ENCODE results near the gene SIT1.
"Not testable (repeated sequence)": the region's sequence is repeated elsewhere in the genome, so short reads cannot be mapped to it uniquely, and the experiment has no call there.

The SIT1 gene

DNA sequence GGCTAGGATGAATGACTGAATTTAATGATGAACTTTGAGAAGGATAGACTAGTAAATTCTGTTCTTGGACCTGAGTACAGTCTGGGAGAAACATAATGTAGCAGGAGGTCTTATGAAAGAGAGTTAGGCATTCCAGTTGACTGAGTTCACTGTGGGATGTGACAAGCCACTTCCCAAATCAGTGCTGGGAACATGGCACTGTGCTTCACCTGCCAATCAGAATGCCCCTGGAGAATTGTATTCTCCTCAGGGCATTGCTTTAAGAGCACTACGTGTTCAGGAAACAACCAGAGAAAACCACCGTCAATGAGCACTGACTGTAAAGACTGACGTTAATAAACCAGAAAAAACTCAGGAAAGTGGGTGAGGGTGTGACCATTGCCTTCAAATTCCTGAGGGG, 8.6 kb upstream of the SIT1 start:
- DNase-seq: peak; percentile 81

DNA sequence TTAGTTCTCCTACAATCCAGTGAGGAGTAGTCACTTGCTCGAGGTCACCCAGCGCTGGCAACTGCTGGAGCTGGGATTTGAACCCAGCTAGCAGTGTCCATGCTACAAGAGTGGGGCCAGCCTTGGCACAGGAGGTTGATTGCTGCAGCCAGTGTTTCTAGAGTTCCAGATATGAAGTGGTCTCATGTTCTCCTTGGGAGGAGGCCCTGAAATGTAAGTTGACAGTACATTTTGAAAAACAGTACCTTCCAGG, 8.2 kb upstream of the SIT1 start:
- peak; percentile 61 for DNase-seq

DNA sequence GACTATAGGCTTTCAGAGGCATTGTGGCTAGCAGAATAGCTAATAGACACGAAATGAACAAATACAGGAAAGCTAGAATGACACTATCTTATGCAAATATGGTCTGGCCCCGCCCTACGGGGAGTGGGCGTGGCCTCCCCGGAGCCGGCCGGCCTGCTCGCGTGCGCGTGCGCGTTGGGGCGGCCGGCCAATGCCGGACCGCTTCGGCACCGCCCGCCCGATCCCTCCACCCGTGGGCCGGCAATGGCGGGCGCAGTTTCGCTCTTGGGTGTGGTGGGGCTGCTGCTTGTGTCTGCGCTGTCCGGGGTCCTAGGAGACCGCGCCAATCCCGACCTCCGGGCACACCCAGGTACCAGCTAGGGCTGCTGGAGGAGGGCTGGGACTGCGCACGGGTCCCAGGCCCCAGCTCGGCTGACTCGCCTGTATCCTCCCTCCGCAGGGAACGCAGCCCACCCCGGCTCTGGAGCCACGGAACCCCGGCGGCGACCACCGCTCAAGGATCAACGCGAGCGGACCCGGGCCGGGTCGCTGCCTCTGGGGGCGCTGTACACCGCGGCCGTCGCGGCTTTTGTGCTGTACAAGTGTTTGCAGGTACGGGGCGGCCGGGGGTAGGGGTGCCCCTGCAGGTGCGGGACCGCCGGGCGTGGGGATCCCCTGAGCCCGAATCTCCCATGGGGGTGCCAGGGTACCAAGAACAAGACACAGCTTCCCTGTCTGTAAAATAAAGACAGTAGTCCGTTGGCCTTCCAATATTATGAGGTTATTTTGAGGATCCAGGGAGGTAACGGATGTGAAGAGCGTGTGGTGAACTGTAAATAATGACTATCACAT, 7.6 kb upstream of the SIT1 start, which contains the start of gene CCDC107:
TSS of gene CCDC107 (plus strand) at position 156 of the 831 bp plus-strand sequence. CDS start at position 244, 88 bp downstream.
- peak; percentile 88 for DNase-seq

- peak; percentile 100 for DNase-seq
These were observed 6.9 kb upstream of the SIT1 start, which contains the start of gene RMRP for GRCh38 chr9:35657546-35658136. RMRP (minus strand) TSS chr9:35658019.

DNA sequence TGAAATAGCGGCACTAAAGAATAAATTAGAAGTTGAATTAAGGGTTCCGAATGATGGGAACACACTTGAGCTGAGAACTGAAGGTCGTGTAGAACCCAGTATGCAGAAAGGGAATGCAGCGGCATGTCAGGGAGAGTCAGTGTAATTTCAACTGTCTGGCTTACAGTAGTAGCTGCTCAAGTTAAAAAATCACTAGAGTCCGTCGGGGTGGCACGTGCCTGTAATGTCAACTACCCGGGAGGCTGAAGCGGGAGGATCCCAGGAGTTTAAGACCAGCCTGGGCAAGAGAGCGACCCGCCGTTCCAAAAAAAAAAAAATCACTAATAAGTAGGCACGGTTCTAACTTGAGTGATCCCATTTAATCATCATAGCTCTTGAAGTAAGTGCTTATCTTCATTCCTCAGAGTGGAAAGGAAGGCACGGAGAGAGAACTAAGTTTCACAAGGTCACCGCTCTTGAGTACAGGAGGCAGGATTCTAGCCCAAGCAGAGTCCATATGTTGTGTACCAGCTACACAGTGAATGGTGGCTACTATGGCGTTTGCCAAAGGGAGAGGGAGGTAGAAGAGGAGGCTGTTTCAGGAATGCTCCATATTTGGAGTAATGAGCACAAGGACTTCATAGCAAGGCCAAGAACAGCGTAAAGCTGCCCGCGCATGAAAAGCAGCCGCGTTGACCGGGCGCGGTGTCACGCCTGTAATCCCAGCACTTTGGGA, 6.3 kb upstream of the SIT1 start:
- DNase-seq: peak; percentile 60

- DNase-seq: no peak
These were observed 5.6 kb upstream of the SIT1 start for GRCh38 chr9:35656348-35656747.

- DNase-seq: no peak
These were observed 2.9 kb upstream of the SIT1 start for GRCh38 chr9:35653611-35654010.

GRCh38 chr9:35652829-35653209, 2.1 kb upstream of the SIT1 start:
- no peak for DNase-seq

GRCh38 chr9:35651956-35652828, 1.5 kb upstream of the SIT1 start:
- DNase-seq: peak; percentile 27

GRCh38 chr9:35649431-35650340, 1.0 kb downstream of the SIT1 start:
- no peak for DNase-seq

DNA sequence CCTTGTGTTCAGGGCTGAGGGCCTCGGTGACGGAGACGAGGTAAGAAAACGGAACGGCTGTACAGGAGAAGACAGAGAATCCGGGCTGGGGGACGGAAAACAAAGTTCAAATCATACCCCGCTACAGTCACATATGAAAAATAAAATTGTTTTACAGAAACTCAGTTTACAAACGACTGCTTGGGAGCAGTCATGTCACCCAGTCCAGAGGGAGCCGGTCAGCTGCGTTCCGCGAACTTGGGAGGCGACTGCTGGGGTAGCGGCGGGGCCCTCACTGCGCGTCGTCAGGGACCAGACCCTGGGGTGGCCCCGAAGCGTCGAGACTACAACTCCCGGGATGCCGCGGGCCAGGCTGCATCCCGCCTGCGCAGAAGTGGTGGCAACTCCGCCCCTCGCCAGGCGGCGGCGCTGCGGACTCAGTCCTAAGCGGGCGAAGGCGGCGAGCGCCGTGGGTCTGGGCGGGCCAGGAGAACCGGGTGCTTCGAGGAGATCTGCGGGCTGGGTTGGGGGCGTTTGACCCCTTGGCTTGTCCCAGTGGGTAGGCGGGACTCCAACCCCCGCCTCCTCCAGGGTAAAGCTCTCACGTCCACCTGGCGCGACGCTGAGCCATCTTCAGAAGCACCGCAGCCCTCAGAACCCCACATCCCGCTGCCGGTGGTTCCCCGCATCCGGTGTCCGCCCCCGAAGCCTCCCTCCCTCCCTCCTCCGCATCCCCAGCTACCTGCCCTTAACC, 4.0 kb downstream of the SIT1 start:
- DNase-seq: peak; percentile 88

DNA sequence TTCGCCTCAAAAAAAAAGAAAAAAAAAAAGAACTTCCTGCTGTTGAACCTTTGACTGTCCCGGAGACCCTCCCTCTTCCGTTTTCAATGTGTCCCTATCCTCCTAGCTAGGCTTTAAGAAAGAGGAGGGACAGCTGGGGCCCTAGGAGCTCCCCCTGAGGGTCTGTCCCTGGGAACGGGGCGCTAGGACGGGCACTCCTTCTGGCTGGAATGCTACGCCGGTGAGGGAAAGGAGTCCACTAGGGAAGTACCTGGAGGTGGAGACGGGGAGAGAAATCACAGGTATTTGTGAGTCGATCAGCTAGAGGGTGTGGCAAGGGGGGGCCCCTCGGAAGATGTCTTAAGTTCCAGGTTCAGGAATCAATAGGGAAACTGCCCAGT, 4.6 kb downstream of the SIT1 start:
- DNase-seq: peak; percentile 25

DNA sequence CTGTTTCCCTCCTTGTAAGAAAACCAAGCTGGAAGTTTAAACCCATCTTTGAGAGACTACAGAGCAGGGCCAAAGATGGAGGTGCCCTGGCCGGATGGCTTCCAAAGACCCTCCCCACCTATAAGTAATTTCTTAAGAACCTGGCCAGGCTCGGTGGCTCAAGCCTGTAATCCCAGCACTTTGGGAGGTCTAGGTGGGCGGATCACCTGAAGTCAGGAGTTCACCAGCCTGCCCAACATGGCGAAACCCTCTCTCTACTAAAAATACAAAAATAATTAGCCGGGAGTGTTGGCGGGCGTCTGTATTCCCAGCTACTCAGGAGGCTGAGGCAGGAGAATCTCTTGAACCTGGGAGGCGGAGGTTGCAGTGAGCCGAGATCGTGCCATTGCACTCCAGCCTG, 5.0 kb downstream of the SIT1 start:
- DNase-seq: not testable (repeated sequence)

GRCh38 chr9:35643046-35643445, 7.7 kb downstream of the SIT1 start:
- DNase-seq: no peak

DNA sequence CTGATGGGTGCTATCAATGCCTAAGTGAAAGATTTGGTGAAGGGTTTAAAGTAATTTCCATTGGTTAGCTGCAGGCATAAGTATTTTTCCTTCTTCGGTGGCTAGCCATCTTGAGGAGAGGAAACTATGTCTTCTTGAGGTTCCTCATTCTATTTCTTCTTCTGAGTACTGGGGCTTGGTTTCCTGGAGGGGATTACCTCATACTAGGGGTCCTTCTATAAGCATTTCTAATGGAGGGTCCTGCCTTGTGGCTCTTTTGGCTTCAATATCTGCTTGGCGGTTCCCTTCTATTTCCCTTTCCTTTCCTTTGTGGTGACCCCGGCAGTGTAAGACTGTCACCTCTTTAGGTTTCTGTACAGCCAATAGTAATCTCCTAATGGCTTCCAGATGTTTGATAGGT, 9.3 kb downstream of the SIT1 start:
- DNase-seq: not testable (repeated sequence)

DNA sequence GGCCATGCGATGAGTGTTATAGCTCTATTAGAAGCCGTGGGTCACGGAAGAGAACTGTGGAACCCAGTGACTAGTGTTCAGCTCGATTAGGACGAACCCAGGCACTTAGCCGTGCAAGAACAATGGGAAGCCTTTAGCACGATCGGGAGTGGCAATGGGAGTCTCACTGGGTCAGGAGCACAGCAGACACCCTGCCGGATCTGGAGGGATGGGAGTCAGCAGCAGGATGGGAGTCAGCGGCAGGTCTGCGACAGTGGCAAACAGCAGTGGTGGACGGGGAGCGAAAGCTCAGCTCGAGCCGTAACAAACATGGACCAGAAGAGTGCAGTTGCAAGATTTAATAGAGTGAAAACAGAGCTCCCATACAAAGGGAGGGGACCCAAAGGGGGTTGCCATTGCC, 10.3 kb downstream of the SIT1 start:
- not testable (repeated sequence) for DNase-seq

- DNase-seq: no peak
These were observed 11.1 kb downstream of the SIT1 start for GRCh38 chr9:35639631-35640030.

- not testable (repeated sequence) for DNase-seq
These were observed 11.5 kb downstream of the SIT1 start for GRCh38 chr9:35639225-35639624.

GRCh38 chr9:35638751-35639150, 12.0 kb downstream of the SIT1 start:
- DNase-seq: not testable (repeated sequence)

DNA sequence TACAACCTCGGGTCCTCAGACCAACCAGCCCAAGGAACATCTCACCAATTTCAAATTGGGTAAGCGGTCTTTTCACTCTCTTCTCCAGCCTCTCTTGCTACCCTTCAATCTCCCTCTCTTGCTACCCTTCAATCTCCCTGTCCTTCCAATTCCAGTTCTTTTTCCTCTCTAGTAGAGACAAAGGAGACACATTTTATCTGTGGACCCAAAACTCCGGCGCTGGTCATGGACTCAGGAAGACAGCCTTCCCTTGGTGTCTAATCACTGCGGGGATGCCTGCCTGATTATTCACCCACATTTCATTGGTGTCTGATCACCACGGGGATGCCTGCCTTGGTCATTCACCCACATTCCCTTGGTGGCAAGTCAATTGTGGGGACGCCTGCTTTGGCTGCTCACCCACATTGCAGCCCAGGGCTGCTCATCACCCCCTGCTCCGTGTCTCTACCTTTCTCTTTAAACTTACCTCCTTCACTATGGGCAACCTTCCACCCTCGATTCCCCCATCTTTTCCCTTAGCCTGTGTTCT, 13.2 kb downstream of the SIT1 start:
- not testable (repeated sequence) for DNase-seq

- DNase-seq: not testable (repeated sequence)
These were observed 13.9 kb downstream of the SIT1 start for GRCh38 chr9:35636877-35637246.

Data from fibroblast of skin of scalp (primary cell).